ENCODE measurements around the gene RDH5.

Gene RDH5

DNA sequence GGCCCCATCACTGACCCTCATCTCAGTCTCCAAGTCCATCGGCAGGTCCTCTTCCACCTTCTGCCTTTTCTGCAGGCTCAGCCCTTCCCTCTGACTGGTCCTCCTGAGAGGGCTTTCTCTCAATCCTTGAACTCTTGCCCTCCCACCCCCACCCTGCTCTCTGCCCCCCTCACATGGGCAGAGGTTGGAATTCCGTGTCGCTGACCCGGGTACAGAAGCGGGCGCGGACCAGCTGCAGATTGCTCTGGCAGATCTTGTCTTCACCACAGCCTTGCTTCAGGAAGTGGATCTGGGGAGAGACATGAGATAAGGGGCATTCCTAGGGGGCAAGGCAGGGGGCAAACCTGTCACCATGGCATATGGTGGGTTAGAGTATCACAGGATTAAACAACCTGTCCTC is 24.8 kb upstream of the RDH5 start:
- DNase-seq (ENCODE audit: low read depth) = no peak
- no peak overlapping the region for H3K4me3 ChIP-seq (ENCODE audit: control insufficient read depth, low read depth, low read length)
- TF ChIP-seq, protein P1, sequence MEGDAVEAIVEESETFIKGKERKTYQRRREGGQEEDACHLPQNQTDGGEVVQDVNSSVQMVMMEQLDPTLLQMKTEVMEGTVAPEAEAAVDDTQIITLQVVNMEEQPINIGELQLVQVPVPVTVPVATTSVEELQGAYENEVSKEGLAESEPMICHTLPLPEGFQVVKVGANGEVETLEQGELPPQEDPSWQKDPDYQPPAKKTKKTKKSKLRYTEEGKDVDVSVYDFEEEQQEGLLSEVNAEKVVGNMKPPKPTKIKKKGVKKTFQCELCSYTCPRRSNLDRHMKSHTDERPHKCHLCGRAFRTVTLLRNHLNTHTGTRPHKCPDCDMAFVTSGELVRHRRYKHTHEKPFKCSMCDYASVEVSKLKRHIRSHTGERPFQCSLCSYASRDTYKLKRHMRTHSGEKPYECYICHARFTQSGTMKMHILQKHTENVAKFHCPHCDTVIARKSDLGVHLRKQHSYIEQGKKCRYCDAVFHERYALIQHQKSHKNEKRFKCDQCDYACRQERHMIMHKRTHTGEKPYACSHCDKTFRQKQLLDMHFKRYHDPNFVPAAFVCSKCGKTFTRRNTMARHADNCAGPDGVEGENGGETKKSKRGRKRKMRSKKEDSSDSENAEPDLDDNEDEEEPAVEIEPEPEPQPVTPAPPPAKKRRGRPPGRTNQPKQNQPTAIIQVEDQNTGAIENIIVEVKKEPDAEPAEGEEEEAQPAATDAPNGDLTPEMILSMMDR (IDR thresholded peaks at IDR 0.05; ENCODE audit: control insufficient read depth, insufficient read depth, low read depth, low read length, missing control alignments) = no peak

DNA sequence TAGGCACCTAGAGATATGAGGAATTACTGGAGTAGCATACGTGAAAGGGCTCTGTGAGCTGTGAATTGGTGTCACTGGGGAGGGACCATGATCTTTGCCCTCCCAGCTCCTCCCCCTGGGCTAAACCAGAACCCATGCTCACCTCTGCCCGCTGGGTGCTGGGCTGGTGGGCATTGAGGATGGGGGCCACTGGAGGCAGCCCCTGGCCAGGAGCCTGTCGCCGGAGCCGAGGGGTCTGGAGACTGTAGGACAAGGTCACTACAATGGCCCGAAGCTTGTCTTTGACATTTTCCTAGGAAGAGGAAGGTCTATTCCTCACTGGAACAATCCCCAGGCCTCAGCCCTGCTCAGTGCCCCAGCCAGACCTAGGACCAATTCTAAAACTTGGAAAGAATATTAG is 24.1 kb upstream of the RDH5 start:
- TF ChIP-seq, protein P1 (IDR thresholded peaks at IDR 0.05; ENCODE audit: control insufficient read depth, insufficient read depth, low read depth, low read length, missing control alignments) = no peak
- DNase-seq (ENCODE audit: low read depth) = no peak
- no peak overlapping the region for H3K4me3 ChIP-seq (ENCODE audit: control insufficient read depth, low read depth, low read length)

DNA sequence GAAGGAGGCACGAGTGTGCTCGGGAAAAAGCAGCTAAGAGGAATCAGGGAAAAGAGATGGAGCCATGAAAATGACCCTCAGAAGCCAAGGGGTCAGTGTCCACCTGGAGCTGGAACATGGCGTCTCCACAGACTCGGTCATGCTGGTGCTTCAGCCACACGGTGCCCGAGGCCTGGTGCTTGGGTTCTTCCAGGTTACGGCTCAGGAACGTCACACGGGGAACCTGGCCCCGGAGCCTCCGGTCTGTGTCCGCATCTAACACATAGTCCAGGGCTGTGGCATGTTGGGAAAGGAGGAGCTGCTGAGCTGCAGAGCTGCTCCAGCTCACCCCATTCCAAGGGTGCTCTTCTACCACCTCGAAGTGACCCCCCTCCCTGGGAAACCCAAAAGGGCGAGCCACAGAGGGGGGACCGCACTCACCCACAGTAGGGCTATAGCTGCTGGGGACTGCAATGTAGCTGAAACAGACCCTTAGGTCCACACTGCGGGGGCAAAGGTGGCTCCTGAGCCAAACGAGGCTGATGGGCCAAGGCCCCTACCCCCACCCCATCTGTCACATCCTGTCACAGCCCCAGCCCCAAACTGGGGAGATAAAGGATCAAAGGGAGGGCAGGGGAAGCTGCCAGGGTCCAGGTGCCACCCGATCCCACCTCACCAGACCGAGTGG is 23.3 kb upstream of the RDH5 start:
- H3K4me3 ChIP-seq (ENCODE audit: control insufficient read depth, low read depth, low read length) = no peak overlapping the region
- TF ChIP-seq, protein P1 (IDR thresholded peaks at IDR 0.05; ENCODE audit: control insufficient read depth, insufficient read depth, low read depth, low read length, missing control alignments) = no peak
- no peak for DNase-seq (ENCODE audit: low read depth)

DNA sequence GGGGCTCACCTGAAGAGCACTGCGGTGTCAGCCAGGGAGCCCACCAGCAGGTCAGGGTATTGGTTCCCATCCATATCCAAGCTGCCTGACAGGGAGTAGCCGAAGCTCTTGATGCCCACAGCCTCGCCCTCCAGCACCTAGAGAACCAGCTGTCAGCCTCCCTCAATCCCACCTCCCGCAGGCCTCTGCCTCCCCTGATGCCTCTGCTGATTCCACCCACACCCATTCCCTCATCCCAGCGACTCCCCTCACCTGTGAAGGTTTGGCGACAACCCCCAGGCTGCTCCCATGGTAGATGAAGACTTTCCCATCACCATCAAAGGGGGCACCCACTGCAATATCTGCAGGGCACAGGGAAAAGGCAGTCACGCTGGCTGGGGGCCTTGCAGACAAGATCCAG is 22.5 kb upstream of the RDH5 start:
- H3K4me3 ChIP-seq (ENCODE audit: control insufficient read depth, low read depth, low read length) = no peak overlapping the region
- TF ChIP-seq, protein P1 (IDR thresholded peaks at IDR 0.05; ENCODE audit: control insufficient read depth, insufficient read depth, low read depth, low read length, missing control alignments) = no peak
- DNase-seq (ENCODE audit: low read depth) = no peak

DNA sequence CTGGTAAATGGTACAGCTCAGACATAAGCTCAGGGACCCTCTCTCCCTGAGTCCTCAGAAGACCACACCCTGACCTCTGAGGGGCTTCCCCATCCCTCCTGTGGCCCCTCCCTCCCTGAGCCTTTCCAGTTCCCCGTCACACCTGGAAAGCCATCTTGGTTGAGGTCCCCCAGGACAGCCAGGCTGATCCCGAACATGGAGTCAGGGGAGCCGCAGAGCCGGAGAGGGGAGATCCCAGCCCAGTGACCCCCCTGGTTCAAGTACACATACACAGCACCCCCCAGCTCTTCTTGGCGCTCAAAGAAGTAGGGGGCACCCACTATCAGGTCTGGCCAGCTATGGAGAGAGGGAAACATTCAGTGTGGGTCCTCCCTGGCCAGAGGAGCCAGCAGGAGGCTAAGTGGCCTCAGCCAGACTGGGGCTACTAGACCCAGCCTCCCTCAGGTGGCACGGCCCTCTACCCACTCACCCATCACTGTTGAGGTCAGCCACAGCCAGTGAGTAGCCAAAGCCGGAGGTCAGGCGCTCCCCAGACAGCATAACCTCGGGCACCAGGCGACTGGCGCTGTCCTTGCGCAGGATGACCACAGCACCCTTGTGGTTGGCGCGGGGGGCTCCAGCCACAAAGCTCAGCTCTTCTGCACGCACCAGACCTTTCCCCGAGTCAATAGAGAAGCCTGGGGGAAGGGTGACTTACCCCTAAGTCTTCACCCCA is 21.8 kb upstream of the RDH5 start:
- TF ChIP-seq, protein P1 (IDR thresholded peaks at IDR 0.05; ENCODE audit: control insufficient read depth, insufficient read depth, low read depth, low read length, missing control alignments) = no peak
- no peak for DNase-seq (ENCODE audit: low read depth)
- H3K4me3 ChIP-seq (ENCODE audit: control insufficient read depth, low read depth, low read length) = no peak overlapping the region

DNA sequence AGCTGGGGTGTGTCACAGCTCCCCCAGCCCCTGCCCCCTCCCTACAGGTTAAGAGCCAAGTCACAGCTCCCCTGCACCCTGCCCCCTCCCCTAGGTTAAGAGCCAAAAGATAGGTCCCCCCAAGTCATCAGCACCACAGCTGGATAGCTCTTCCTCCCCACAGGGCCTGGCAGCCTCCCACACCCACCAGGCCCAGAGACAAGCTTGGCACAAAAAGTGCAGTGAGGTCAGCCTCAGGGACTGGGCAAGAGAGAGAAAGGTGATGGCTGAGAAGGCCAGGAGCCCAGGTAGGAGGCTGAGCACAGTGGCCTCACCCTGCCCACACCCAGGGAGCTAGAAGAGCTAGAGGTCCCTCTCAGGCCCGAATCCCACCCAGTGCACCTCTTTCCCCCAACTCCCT is 21.2 kb upstream of the RDH5 start:
- TF ChIP-seq, protein P1 (IDR thresholded peaks at IDR 0.05; ENCODE audit: control insufficient read depth, insufficient read depth, low read depth, low read length, missing control alignments) = no peak
- no peak overlapping the region for H3K4me3 ChIP-seq (ENCODE audit: control insufficient read depth, low read depth, low read length)
- no peak for DNase-seq (ENCODE audit: low read depth)

All from AG09309 (cell line).